Transverse colon (tissue), 4 donors: Measurements from ENCODE around the gene CREB3L4.

Source experiments
- CTCF ChIP-seq, 5 experiments: fragments of 200-600 bp in 3 of 5; fragments of 450-650 bp in 2 of 5; sonication (generic) in 3 of 5; IDR thresholded peaks; 1 replicate in 2 of 5; 2 replicates in 3 of 5; pipeline ENCODE4 v1.5.1; 2016 to 2017; ENCODE audit warnings: antibody characterized with exemption in 5 of 5, inconsistent platforms in 3 of 5, mild to moderate bottlenecking in 2 of 5, moderate library complexity in 1 of 5
- EP300 ChIP-seq: sonication (generic); formaldehyde crosslinking; IDR thresholded peaks from one replicate; pipeline ENCODE4 v1.6.1; 2017; ENCODE audit warnings: antibody characterized with exemption, low read depth
- POLR2A ChIP-seq: fragments of 450-650 bp; IDR thresholded peaks from one replicate; pipeline ENCODE4 v1.6.1; 2016; ENCODE audit warnings: antibody characterized with exemption, mild to moderate bottlenecking, moderate library complexity
- POLR2AphosphoS5 ChIP-seq, 3 donors: sonication (generic); formaldehyde crosslinking; IDR thresholded peaks; one replicate each; pipeline ENCODE4 v1.6.1; 2016; ENCODE audit warnings: antibody characterized with exemption in 3 of 3

GRCh38 chr1:153932156-153933131 is 35.3 kb upstream of the CREB3L4 start:
- TF ChIP-seq POLR2AphosphoS5 (IDR thresholded peaks at IDR 0.05) (no peak), CTCF (IDR thresholded peaks at IDR 0.05) (no peak), EP300 (no peak), POLR2A (no peak)
